HG03103 (cell line): Measurements from ENCODE around the gene METRN.
"Not testable (repeated sequence)": the region's sequence is repeated elsewhere in the genome, so short reads cannot be mapped to it uniquely, and the experiment has no call there.

Experiments
- ATAC-seq: cut with Tn5 transposase; IDR thresholded peaks from one replicate; pipeline ENCODE4 v1.9.1; 2021; ENCODE audit warnings: low read depth; ENCODE audit not compliant: unreplicated experiment

The METRN gene

DNA sequence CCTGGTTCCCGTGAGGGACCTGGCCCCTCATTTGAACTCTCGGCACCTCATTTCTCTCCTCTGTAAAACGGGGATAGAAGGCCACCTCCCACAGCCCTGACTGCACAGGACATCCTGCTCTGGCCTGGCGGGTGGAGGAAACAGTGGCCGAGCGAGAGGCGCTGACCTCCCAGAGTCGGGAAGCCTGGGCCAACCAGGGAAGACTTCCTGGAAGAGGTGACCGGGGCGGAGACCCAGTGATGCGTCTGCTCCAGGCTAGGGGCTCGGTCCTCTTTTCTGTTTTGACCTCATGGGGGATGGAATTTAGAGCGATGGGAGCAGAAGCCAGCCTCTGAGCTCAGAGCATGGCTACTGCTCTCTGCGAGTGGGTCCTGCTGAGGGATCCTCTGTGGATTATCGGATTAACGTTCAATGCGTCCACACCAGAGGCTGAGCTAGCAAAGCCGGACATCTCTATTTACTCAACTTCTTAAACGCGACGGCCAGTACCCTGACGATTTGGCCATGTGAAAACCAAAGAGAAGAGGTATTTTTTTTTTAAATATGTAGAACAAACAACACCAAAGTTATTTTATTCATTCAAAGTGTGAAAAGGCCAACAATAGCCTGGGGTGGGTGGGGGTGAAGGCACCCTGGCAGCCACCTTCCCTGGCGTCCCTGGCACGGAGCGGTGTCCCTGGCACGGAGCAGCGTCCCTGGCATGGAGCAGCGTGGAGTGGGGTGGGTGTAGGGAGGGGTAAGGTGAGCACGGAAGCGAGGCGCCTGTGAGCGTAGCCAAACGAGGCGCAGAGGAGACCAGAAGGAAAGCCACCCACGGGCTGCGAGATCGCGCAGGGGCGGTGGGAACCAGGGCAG is 36.5 kb downstream of the METRN start:
- no peak for ATAC-seq

DNA sequence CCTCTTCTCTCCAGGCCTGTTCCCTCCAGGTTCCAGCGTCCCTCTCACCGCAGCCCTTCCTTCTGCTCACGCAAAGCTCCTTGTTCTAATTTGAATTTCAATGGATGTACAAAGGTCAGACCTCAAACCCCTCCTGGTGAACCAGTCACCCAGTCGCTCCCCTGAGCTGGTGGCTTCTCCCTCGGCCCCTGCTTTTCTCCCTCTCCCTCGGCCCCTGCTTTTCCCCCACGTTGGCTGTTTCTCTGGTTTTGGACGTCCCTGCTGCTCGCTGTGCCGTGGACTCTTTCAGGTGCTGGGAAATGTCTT is 37.0 kb downstream of the METRN start:
- no peak for ATAC-seq

- not testable (repeated sequence) for ATAC-seq
Measured at GRCh38 chr16:754121-754607, 39.2 kb downstream of the METRN start.

DNA sequence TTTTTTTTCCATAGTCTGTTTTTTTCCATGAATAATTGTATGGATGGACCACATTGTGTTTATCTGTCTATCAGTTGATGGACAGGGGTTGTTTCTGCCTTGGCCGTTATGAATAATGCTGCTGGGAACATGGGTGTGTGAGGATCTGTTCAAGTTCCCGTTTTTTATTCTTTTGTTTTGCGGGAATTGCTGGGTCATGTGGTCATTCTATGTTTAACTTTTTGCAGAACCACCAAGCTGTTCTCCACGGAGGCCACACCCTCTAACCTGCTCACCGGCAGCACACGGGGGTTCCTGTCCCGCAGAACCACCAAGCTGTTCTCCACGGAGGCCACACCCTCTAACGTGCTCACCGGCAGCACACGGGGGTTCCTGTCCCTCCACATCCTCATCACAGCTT is 39.7 kb downstream of the METRN start:
- no peak for ATAC-seq

GRCh38 chr16:756428-756827 is 41.5 kb downstream of the METRN start:
- ATAC-seq, result no peak

- no peak for ATAC-seq
Measured at GRCh38 chr16:759110-759910, 44.4 kb downstream of the METRN start.

DNA sequence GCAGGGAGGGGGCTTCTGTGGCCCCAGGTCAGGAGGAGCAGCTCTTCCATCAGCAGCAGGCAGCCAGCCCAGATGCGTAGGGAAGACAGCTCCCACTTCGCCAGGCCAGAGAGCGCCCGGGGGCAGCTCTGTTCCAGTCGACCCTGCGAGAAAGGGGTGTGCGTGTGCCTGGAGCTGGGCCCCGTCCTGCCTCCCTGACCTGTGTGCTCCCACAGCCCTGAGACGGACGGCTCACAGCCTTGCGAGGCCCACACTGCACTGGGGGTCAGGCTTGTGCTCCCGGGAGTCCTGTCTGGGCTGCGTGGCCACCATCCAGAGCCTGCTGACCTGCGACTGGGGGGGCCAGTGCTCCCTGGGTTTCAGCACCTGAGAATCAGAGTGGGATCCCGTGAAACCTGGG is 45.1 kb downstream of the METRN start:
- no peak for ATAC-seq

DNA sequence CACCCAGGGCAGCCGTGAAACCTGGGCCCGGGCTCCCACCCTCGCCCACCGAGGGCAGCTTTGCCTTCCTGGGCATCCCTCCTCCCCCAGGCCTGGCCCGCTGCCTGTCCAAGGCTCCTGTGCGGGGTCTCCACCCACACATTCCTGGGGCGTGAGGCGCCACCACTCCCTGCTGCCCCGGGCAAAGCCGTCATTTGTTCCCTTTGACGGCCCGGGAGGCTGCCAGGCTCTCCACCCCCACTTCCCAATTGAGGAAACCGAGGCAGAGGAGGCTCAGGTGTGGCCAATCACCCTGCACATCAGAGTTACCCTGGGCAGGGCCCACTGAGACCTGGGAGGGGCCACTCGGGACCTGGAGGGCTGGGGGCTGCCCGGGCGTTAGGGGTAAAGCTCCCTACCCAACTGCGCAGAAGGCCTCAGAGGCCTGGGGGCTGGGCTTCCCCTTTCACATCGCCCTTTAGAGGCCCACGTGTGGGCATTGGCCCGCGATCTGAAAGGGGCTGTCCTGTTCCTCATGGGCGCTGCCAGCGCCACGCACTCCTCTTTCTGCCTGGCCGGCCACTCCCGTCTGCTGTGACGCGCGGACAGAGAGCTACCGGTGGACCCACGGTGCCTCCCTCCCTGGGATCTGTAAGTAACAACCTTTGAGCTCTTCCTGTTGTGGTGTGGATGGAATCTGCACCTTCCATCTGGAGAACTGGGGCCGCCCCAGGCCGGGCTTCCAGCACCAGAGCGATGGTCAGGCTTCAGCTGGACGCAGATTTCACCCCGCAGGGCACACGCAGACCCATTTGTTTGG is 45.8 kb downstream of the METRN start, which contains the start of gene MSLN:
Gene MSLN, plus strand, starts transcription at position 190 of the 799 bp plus-strand sequence. CDS start 1,947 bp downstream, outside the sequence.
- ATAC-seq, result no peak

- no peak for ATAC-seq
Measured at GRCh38 chr16:761625-762513, 47.0 kb downstream of the METRN start.

DNA sequence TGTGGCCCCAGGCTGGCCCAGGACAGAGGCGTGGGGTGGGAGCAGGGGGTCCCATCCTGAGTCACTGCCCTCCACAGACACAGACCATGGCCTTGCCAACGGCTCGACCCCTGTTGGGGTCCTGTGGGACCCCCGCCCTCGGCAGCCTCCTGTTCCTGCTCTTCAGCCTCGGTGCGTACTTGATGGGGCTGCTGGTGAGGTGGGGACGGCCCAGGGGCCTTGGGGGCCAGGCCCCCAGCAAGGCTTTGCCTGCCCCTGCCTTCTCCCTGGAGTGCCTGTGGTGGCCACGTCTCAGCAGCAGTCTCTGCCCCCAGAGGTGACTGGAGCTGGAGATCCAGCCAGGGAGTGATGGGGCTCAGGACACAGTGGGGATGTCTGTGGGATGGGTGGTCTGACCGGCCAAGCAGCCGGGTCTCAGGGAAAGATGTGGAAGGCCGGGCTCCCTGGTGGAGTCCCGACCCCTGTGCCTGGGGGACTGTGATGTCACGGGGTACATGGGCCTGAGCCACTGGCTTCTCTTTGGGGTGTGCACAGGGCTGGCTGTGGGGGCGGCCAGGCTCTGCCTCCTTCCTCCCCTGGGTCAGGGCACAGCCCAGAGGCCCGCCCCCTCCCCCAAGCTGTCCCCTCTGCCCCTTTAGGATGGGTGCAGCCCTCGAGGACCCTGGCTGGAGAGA is 47.8 kb downstream of the METRN start:
- no peak for ATAC-seq

- ATAC-seq, result no peak
Measured at GRCh38 chr16:763369-764183, 48.7 kb downstream of the METRN start.

GRCh38 chr16:764184-764750 is 49.3 kb downstream of the METRN start:
- no peak for ATAC-seq

- ATAC-seq, result no peak
Measured at GRCh38 chr16:764848-765487, 50.0 kb downstream of the METRN start.

DNA sequence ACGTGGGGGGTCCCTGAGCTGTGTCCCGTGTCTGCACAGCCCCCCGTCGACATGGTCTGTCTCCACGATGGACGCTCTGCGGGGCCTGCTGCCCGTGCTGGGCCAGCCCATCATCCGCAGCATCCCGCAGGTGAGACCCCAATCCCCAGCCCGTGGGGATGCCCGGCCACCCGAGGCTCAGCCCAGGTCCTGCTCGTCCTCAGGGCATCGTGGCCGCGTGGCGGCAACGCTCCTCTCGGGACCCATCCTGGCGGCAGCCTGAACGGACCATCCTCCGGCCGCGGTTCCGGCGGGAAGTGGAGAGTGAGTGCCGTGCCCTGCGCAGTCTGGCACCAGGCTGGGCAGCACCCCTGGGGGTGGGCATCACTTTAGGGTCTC is 50.6 kb downstream of the METRN start:
- ATAC-seq, result no peak

DNA sequence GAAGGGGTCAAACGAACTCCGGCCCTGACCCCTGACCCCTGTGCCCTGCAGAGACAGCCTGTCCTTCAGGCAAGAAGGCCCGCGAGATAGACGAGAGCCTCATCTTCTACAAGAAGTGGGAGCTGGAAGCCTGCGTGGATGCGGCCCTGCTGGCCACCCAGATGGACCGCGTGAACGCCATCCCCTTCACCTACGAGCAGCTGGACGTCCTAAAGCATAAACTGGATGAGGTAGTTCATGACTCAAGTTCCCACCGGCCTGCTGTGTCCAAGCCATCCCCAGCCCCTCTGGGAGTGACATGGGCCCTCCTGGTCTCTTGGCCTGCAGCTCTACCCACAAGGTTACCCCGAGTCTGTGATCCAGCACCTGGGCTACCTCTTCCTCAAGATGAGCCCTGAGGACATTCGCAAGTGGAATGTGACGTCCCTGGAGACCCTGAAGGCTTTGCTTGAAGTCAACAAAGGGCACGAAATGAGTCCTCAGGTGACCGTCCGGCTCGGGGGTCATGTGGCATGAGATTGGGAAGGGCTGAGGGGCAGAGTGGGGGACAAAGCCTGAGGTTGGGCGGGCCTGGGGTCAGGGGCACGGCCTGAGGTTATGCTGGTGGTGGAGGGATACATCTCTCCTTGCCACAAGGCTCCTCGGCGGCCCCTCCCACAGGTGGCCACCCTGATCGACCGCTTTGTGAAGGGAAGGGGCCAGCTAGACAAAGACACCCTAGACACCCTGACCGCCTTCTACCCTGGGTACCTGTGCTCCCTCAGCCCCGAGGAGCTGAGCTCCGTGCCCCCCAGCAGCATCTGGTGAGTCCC is 51.3 kb downstream of the METRN start:
- ATAC-seq, result no peak

- ATAC-seq, result no peak
Measured at GRCh38 chr16:766820-767640, 52.1 kb downstream of the METRN start.
